Liver (tissue), 9 donors: ENCODE data around the gene AJM1. TPM values are rescaled to one million over a fixed set of nuclear protein-coding genes. Genes with fewer than 3 reads are reported as not detected.

Experiments
- DNase-seq: peaks from one replicate; pipeline ENCODE4 v3.0.0-alpha.2; 2017; ENCODE audit warnings: low spot score
- H3K27ac ChIP-seq, 2 donors: one replicate each; pipeline ENCODE4 v1.7.0; 2013; ENCODE audit warnings: inconsistent platforms in 2 of 2, low read length in 2 of 2, control low read depth in 1 of 2, low read depth in 1 of 2, mild to moderate bottlenecking in 1 of 2
- H3K27me3 ChIP-seq, 4 donors: one replicate each; pipeline versions ENCODE4 v1.6.1 to v1.7.0; 2013; ENCODE audit warnings: low read length in 3 of 4, inconsistent platforms in 1 of 4, mild to moderate bottlenecking in 1 of 4, moderate library complexity in 1 of 4; ENCODE audit not compliant: control insufficient read depth in 4 of 4, insufficient read depth in 4 of 4
- H3K36me3 ChIP-seq, 4 donors: one replicate each; pipeline versions ENCODE4 v1.6.1 to v1.7.0; 2013; ENCODE audit warnings: low read length in 3 of 4, mild to moderate bottlenecking in 3 of 4, low read depth in 1 of 4, moderate library complexity in 1 of 4; ENCODE audit not compliant: control insufficient read depth in 4 of 4, insufficient read depth in 3 of 4
- H3K4me1 ChIP-seq, 4 donors: one replicate each; pipeline versions ENCODE4 v1.6.1 to v1.7.0; 2013; ENCODE audit warnings: low read length in 3 of 4, mild to moderate bottlenecking in 3 of 4, moderate library complexity in 1 of 4; ENCODE audit not compliant: control insufficient read depth in 4 of 4, insufficient read depth in 4 of 4
- H3K4me3 ChIP-seq, 3 donors: one replicate each; pipeline versions ENCODE4 v1.6.1 to v1.7.0; 2013; ENCODE audit warnings: low read length in 3 of 3, control low read depth in 1 of 3, low read depth in 1 of 3, mild to moderate bottlenecking in 1 of 3
- H3K9ac ChIP-seq, 2 donors: one replicate each; pipeline ENCODE4 v1.7.0; 2013; ENCODE audit warnings: low read length in 2 of 2, mild to moderate bottlenecking in 2 of 2, moderate library complexity in 2 of 2, control low read depth in 1 of 2, low read depth in 1 of 2
- H3K9me3 ChIP-seq, 4 donors: one replicate each; pipeline versions ENCODE4 v1.6.1 to v1.7.0; 2013; ENCODE audit warnings: low read length in 3 of 4; ENCODE audit not compliant: control insufficient read depth in 4 of 4
- ATF3 ChIP-seq: IDR thresholded peaks from 2 replicates; pipeline ENCODE4 v1.6.1; 2016; ENCODE audit warnings: antibody characterized with exemption
- EGR1 ChIP-seq, 2 donors: IDR thresholded peaks; 2 replicates each; pipeline ENCODE4 v1.6.1; 2016 to 2018; ENCODE audit warnings: antibody characterized with exemption in 2 of 2, low read depth in 2 of 2
- FOXA2 ChIP-seq: IDR thresholded peaks from 2 replicates; pipeline ENCODE4 v1.6.1; 2016; ENCODE audit warnings: antibody characterized with exemption
- GABPA ChIP-seq, 2 donors: IDR thresholded peaks in 1 of 2; conservative IDR thresholded peaks in 1 of 2; 2 replicates each; pipeline ENCODE4 v1.6.1; 2016; ENCODE audit warnings: antibody characterized with exemption in 2 of 2, mild to moderate bottlenecking in 1 of 2, moderate library complexity in 1 of 2
- HNF4A ChIP-seq, 2 donors: conservative IDR thresholded peaks; 2 replicates each; pipeline ENCODE4 v1.6.1; 2016; ENCODE audit warnings: antibody characterized with exemption in 2 of 2, mild to moderate bottlenecking in 2 of 2
- HNF4G ChIP-seq: IDR thresholded peaks from 2 replicates; pipeline ENCODE4 v1.6.1; 2016; ENCODE audit warnings: antibody characterized with exemption
- JUND ChIP-seq, 2 donors: IDR thresholded peaks; 2 replicates each; pipeline ENCODE4 v1.6.1; 2016; ENCODE audit warnings: antibody characterized with exemption in 2 of 2
- NR2F2 ChIP-seq: IDR thresholded peaks from 2 replicates; pipeline ENCODE4 v1.6.1; 2016; ENCODE audit warnings: antibody characterized with exemption
- RAD21 ChIP-seq, 2 donors: IDR thresholded peaks; 2 replicates each; pipeline ENCODE4 v1.6.1; 2016; ENCODE audit warnings: antibody characterized with exemption in 2 of 2, mild to moderate bottlenecking in 2 of 2
- RXRA ChIP-seq, 2 donors: IDR thresholded peaks; 2 replicates each; pipeline ENCODE4 v1.6.1; 2017 to 2018; ENCODE audit warnings: antibody characterized with exemption in 2 of 2, mild to moderate bottlenecking in 1 of 2
- SP1 ChIP-seq: IDR thresholded peaks from 2 replicates; pipeline ENCODE4 v1.6.1; 2018; ENCODE audit warnings: antibody characterized with exemption, mild to moderate bottlenecking
- TAF1 ChIP-seq: conservative IDR thresholded peaks from 2 replicates; pipeline ENCODE4 v1.6.1; 2016; ENCODE audit warnings: antibody characterized with exemption, mild to moderate bottlenecking
- YY1 ChIP-seq: IDR thresholded peaks from 2 replicates; pipeline ENCODE4 v1.6.1; 2016; ENCODE audit warnings: antibody characterized with exemption, mild to moderate bottlenecking
- WGBS: extraction: QIAGEN DNeasy Blood & Tissue Kit; methylation state at CpG from one replicate; pipeline ENCODE4 v1.1.7; 2013; 5-methylcytosine and 5-hydroxymethylcytosine counted together
- polyA plus RNA-seq, 2 donors: library from polyadenylated mRNA; stranded (reverse) in 1 of 2; unstranded in 1 of 2; fragments of 200-250 nt in 1 of 2; fragments of >200 nt in 1 of 2; fragmentation: Nextera tagmentation in 1 of 2; extraction: Ambion mirVana in 1 of 2; gene quantifications; one replicate each; pipeline versions ENCODE4 v1.2.1 to v1.2.3, GENCODE V29; 2013 to 2015
- total RNA-seq, 2 donors: library from RNA; depleted of rRNA; stranded (reverse); fragments of >200 nt; gene quantifications; one replicate each; pipeline ENCODE4 v1.2.3, GENCODE V29; 2014
- TF ChIP-seq, protein P1 (sequence below): fragments of 150-350 bp; IDR thresholded peaks from 2 replicates; pipeline ENCODE4 v1.5.1; 2017; ENCODE audit warnings: improper control_type of control experiment, low read depth, low read length; ENCODE audit not compliant: missing input control
- TF ChIP-seq, protein P2 (sequence below): IDR thresholded peaks from 2 replicates; pipeline ENCODE4 v1.6.1; 2016; ENCODE audit warnings: antibody characterized with exemption
- donor health status: healthy.
- donor health status: healthy.
- donor health status: healthy.
- donor health status: healthy.
- donor health status: healthy.

Gene AJM1
- total and polyA plus RNA-seq, 4 donors: 0.56 to 2.3 (median 0.82) TPM

GRCh38 chr9:136845465-136846260 is 3.4 kb downstream of the AJM1 start:
- no peak for DNase-seq
- H3K9me3 ChIP-seq: peaks cover 0 to 3% (median 0%) of the 10 kb centered on the region in 4 donors
- no peak overlapping the region for H3K9ac ChIP-seq
- no peak overlapping the region for H3K4me3 ChIP-seq
- H3K36me3 ChIP-seq: peaks cover 0 to 2% (median 0%) of the 10 kb centered on the region in 4 donors
- WGBS: 43% methylated on average over 102 of the region's 102 CpGs
- H3K27me3 ChIP-seq: no peaks in the 10 kb centered on the region
- H3K4me1 ChIP-seq: peaks cover 26 to 58% (median 49%) of the 10 kb centered on the region in 4 donors
- TF ChIP-seq RXRA (IDR thresholded peaks at IDR 0.05) (no peak), NR2F2 (no peak), FOXA2 (no peak), RAD21 (IDR thresholded peaks at IDR 0.05) (no peak)
- TF ChIP-seq, protein P1, sequence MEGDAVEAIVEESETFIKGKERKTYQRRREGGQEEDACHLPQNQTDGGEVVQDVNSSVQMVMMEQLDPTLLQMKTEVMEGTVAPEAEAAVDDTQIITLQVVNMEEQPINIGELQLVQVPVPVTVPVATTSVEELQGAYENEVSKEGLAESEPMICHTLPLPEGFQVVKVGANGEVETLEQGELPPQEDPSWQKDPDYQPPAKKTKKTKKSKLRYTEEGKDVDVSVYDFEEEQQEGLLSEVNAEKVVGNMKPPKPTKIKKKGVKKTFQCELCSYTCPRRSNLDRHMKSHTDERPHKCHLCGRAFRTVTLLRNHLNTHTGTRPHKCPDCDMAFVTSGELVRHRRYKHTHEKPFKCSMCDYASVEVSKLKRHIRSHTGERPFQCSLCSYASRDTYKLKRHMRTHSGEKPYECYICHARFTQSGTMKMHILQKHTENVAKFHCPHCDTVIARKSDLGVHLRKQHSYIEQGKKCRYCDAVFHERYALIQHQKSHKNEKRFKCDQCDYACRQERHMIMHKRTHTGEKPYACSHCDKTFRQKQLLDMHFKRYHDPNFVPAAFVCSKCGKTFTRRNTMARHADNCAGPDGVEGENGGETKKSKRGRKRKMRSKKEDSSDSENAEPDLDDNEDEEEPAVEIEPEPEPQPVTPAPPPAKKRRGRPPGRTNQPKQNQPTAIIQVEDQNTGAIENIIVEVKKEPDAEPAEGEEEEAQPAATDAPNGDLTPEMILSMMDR: no peak
- no peak overlapping the region for H3K27ac ChIP-seq

DNA sequence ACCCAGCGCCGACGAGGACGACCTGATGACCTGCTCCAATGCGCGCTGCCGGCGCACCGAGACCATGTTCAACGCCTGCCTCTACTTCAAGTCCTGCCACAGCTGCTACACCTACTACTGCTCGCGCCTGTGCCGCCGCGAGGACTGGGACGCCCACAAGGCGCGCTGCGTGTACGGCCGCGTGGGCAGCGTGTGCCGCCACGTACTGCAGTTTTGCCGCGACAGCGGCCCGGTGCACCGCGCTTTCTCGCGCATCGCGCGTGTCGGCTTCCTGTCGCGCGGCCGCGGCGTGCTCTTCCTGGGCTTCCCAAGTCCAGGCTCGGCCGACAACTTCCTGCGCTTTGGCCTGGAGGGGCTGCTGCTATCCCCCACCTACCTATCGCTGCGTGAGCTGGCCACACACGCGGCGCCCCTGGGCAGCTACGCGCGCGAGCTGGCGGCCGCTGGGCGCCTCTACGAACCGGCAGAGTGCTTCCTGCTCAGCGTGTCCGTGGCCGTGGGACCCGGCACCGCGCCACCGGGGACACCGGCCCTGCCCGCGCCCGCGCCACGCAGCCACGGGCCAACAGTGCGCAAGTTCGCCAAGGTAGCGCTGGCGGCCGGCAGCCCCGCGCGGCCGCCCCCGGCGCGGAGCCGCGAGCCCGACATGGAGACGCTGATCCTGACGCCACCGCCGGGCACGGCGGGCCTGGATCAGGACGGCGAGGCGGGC is 4.3 kb downstream of the AJM1 start:
- Histone ChIP-seq H3K36me3 (peaks cover 0 to 2% (median 0%) of the 10 kb centered on the region in 4 donors), H3K27ac (no peak overlapping the region), H3K4me3 (no peak overlapping the region), H3K9me3 (peaks cover 0 to 3% (median 0%) of the 10 kb centered on the region in 4 donors), H3K27me3 (no peaks in the 10 kb centered on the region), H3K4me1 (peaks cover 30 to 58% (median 49%) of the 10 kb centered on the region in 4 donors), H3K9ac (no peak overlapping the region)
- TF ChIP-seq RXRA (IDR thresholded peaks at IDR 0.05): no peak
- TF ChIP-seq, protein P1: no peak
- no peak for DNase-seq
- 21% methylated on average over 98 of the region's 98 CpGs for WGBS

DNA sequence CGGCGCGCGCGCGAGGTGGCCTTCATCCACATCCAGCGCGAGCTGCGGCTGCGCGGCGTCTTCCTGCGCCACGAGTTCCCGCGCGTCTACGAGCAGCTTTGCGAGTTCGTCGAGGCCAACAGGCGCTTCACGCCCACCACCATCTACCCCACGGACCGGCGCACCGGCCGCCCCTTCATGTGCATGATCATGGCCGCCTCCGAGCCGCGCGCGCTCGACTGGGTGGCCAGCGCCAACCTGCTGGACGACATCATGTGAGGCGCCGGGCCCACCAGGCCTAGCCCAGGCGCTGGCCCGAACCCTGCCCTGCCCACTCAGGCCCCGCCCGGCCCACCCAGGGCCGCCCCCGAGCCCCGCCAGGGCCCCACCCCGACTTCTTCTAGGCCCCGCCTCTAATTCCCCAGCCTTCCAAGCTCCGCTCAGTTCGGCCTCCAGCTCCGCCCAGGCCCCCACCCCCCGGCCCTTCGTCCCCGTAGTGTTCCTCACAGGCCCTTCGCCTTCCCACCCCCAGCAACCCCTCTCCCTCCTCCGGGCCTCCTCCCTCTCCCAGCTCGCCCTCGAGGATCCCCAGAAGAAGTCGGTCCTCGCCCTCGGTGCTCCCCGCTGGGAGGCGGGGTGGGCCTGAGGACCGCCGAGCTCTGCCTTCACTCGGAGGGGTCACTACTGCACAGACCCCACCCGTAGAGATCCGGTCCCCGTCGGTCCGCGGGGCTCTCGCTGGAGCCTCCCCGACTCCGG is 5.0 kb downstream of the AJM1 start:
- Histone ChIP-seq H3K27ac (peak overlapping the region in 1 of 2 donors; percentile 91), H3K27me3 (no peaks in the 10 kb centered on the region), H3K36me3 (peaks cover 0 to 2% (median 0%) of the 10 kb centered on the region in 4 donors), H3K9me3 (peaks cover 0 to 3% (median 0%) of the 10 kb centered on the region in 4 donors), H3K4me3 (peak overlapping the region in 1 of 3 donors; percentile 92), H3K4me1 (peaks cover 23 to 58% (median 48%) of the 10 kb centered on the region in 4 donors), H3K9ac (no peak overlapping the region)
- DNase-seq: peak; percentile 64
- WGBS: 11% methylated on average over 75 of the region's 75 CpGs
- TF ChIP-seq TAF1 (no peak), ATF3 (no peak), SP1 (no peak), JUND (IDR thresholded peaks at IDR 0.05) (no peak), RAD21 (IDR thresholded peaks at IDR 0.05) (no peak), EGR1 (IDR thresholded peaks at IDR 0.05; ENCODE audit: low read depth in 2 of 2) (no peak), FOXA2 (no peak), HNF4A (conservative IDR thresholded peaks at IDR 0.05) (no peak), GABPA (IDR thresholded peaks at IDR 0.05 in 1 of 2, conservative IDR thresholded peaks at IDR 0.05 in 1 of 2) (no peak), YY1 (no peak), HNF4G (no peak)
- TF ChIP-seq, protein P2, sequence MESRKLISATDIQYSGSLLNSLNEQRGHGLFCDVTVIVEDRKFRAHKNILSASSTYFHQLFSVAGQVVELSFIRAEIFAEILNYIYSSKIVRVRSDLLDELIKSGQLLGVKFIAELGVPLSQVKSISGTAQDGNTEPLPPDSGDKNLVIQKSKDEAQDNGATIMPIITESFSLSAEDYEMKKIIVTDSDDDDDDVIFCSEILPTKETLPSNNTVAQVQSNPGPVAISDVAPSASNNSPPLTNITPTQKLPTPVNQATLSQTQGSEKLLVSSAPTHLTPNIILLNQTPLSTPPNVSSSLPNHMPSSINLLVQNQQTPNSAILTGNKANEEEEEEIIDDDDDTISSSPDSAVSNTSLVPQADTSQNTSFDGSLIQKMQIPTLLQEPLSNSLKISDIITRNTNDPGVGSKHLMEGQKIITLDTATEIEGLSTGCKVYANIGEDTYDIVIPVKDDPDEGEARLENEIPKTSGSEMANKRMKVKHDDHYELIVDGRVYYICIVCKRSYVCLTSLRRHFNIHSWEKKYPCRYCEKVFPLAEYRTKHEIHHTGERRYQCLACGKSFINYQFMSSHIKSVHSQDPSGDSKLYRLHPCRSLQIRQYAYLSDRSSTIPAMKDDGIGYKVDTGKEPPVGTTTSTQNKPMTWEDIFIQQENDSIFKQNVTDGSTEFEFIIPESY: no peak
- TF ChIP-seq, protein P1: no peak
